Measurements from ENCODE around the gene JUP. TPM values are rescaled to one million over a fixed set of nuclear protein-coding genes. Genes with fewer than 3 reads are reported as not detected.
A peak's percentile ranks its signal among the peaks of the same experiment; 100 is the strongest.

Gene JUP
- total and polyA plus RNA-seq, 2 of the 13 experiments (the other 11 are each of a cell fraction or from before 2014, with no cell fraction given), result 12.1 to 20.6 TPM

DNA sequence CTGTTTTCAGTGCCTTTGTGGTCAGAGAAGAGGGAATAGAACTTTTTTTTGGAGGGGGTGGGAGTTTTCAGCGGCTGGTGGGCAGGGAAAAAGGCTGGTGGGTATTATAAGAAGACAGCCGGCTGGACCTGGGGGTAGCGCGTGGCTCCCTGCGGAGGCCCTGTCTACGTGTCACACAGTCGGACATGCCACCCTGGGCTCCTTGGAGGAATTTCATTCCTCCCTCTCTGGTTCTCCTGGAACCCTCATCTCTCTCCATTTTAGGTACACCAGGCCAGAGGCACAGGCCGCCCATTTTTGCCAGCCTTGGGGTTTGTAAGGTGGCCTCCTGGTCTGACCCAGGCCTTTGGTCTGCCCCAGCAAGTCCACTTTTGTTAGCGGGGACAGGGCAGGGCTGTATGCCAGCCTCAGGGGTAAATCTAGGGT, 27.2 kb upstream of the JUP start (continued):
- TF ChIP-seq, protein P1, sequence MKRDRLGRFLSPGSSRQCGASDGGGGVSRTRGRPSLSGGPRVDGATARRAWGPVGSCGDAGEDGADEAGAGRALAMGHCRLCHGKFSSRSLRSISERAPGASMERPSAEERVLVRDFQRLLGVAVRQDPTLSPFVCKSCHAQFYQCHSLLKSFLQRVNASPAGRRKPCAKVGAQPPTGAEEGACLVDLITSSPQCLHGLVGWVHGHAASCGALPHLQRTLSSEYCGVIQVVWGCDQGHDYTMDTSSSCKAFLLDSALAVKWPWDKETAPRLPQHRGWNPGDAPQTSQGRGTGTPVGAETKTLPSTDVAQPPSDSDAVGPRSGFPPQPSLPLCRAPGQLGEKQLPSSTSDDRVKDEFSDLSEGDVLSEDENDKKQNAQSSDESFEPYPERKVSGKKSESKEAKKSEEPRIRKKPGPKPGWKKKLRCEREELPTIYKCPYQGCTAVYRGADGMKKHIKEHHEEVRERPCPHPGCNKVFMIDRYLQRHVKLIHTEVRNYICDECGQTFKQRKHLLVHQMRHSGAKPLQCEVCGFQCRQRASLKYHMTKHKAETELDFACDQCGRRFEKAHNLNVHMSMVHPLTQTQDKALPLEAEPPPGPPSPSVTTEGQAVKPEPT (CRISPR knock-in tag; IDR thresholded peaks at IDR 0.05; ENCODE audit: low read depth), result no peak
- TF ChIP-seq SRSF9 (IDR thresholded peaks at IDR 0.05; ENCODE audit: borderline replicate concordance, insufficient read depth, low read depth, low read length, poor library complexity, severe bottlenecking) (no peak), SPEN (CRISPR knock-in tag; IDR thresholded peaks at IDR 0.05; ENCODE audit: low read depth) (no peak), HNRNPLL (IDR thresholded peaks at IDR 0.05; ENCODE audit: low read depth, low read length, poor library complexity, severe bottlenecking) (no peak), NFYB (CRISPR knock-in tag; IDR thresholded peaks at IDR 0.05) (0 out of 2 replicates have a peak, but pooled peaks have one; percentile 8), ZKSCAN8 (CRISPR knock-in tag; IDR thresholded peaks at IDR 0.05; ENCODE audit: borderline replicate concordance) (no peak), GTF2F1 (IDR thresholded peaks at IDR 0.05; ENCODE audit: low read length) (no peak), RCOR2 (CRISPR knock-in tag; IDR thresholded peaks at IDR 0.05) (no peak), MAZ (IDR thresholded peaks at IDR 0.05; ENCODE audit: borderline replicate concordance, low read depth, low read length) (no peak), MAZ (CRISPR knock-in tag; IDR thresholded peaks at IDR 0.05; ENCODE audit: low read depth) (no peak), SAP130 (CRISPR knock-in tag; IDR thresholded peaks at IDR 0.05; ENCODE audit: low read depth) (peak; percentile 19; the same call in 1 of the 2 replicates), ZNF10 (CRISPR knock-in tag; IDR thresholded peaks at IDR 0.05; ENCODE audit: borderline replicate concordance, low read depth) (no peak), EZH2 (conservative IDR thresholded peaks at IDR 0.05; ENCODE audit: low read depth, low read length) (no peak)
- TF ChIP-seq, protein P2, sequence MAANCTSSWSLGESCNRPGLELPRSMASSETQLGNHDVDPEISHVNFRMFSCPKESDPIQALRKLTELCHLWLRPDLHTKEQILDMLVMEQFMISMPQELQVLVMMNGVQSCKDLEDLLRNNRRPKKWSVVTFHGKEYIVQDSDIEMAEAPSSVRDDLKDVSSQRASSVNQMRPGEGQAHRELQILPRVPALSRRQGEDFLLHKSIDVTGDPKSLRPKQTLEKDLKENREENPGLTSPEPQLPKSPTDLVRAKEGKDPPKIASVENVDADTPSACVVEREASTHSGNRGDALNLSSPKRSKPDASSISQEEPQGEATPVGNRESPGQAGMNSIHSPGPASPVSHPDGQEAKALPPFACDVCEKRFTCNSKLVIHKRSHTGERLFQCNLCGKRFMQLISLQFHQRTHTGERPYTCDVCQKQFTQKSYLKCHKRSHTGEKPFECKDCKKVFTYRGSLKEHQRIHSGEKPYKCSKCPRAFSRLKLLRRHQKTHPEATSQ (CRISPR knock-in tag; IDR thresholded peaks at IDR 0.05; ENCODE audit: borderline replicate concordance), result no peak
- TF ChIP-seq, protein P3, sequence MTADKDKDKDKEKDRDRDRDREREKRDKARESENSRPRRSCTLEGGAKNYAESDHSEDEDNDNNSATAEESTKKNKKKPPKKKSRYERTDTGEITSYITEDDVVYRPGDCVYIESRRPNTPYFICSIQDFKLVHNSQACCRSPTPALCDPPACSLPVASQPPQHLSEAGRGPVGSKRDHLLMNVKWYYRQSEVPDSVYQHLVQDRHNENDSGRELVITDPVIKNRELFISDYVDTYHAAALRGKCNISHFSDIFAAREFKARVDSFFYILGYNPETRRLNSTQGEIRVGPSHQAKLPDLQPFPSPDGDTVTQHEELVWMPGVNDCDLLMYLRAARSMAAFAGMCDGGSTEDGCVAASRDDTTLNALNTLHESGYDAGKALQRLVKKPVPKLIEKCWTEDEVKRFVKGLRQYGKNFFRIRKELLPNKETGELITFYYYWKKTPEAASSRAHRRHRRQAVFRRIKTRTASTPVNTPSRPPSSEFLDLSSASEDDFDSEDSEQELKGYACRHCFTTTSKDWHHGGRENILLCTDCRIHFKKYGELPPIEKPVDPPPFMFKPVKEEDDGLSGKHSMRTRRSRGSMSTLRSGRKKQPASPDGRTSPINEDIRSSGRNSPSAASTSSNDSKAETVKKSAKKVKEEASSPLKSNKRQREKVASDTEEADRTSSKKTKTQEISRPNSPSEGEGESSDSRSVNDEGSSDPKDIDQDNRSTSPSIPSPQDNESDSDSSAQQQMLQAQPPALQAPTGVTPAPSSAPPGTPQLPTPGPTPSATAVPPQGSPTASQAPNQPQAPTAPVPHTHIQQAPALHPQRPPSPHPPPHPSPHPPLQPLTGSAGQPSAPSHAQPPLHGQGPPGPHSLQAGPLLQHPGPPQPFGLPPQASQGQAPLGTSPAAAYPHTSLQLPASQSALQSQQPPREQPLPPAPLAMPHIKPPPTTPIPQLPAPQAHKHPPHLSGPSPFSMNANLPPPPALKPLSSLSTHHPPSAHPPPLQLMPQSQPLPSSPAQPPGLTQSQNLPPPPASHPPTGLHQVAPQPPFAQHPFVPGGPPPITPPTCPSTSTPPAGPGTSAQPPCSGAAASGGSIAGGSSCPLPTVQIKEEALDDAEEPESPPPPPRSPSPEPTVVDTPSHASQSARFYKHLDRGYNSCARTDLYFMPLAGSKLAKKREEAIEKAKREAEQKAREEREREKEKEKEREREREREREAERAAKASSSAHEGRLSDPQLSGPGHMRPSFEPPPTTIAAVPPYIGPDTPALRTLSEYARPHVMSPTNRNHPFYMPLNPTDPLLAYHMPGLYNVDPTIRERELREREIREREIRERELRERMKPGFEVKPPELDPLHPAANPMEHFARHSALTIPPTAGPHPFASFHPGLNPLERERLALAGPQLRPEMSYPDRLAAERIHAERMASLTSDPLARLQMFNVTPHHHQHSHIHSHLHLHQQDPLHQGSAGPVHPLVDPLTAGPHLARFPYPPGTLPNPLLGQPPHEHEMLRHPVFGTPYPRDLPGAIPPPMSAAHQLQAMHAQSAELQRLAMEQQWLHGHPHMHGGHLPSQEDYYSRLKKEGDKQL (CRISPR knock-in tag; IDR thresholded peaks at IDR 0.05; ENCODE audit: low read depth), result no peak
- TF ChIP-seq, protein P4, sequence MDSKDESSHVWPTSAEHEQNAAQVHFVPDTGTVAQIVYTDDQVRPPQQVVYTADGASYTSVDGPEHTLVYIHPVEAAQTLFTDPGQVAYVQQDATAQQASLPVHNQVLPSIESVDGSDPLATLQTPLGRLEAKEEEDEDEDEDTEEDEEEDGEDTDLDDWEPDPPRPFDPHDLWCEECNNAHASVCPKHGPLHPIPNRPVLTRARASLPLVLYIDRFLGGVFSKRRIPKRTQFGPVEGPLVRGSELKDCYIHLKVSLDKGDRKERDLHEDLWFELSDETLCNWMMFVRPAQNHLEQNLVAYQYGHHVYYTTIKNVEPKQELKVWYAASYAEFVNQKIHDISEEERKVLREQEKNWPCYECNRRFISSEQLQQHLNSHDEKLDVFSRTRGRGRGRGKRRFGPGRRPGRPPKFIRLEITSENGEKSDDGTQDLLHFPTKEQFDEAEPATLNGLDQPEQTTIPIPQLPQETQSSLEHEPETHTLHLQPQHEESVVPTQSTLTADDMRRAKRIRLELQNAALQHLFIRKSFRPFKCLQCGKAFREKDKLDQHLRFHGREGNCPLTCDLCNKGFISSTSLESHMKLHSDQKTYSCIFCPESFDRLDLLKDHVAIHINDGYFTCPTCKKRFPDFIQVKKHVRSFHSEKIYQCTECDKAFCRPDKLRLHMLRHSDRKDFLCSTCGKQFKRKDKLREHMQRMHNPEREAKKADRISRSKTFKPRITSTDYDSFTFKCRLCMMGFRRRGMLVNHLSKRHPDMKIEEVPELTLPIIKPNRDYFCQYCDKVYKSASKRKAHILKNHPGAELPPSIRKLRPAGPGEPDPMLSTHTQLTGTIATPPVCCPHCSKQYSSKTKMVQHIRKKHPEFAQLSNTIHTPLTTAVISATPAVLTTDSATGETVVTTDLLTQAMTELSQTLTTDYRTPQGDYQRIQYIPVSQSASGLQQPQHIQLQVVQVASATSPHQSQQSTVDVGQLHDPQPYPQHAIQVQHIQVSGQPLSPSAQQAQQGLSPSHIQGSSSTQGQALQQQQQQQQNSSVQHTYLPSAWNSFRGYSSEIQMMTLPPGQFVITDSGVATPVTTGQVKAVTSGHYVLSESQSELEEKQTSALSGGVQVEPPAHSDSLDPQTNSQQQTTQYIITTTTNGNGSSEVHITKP (CRISPR knock-in tag; IDR thresholded peaks at IDR 0.05; ENCODE audit: low read depth), result no peak
- TF ChIP-seq, protein P5, sequence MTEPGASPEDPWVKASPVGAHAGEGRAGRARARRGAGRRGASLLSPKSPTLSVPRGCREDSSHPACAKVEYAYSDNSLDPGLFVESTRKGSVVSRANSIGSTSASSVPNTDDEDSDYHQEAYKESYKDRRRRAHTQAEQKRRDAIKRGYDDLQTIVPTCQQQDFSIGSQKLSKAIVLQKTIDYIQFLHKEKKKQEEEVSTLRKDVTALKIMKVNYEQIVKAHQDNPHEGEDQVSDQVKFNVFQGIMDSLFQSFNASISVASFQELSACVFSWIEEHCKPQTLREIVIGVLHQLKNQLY (CRISPR knock-in tag; IDR thresholded peaks at IDR 0.05), result no peak
